Brain microvascular endothelial cell (primary cell): ENCODE data around the gene S100A14.

ENCODE experiments used
- DNase-seq: peaks from one replicate; pipeline ENCODE4 v3.0.0-alpha.2; 2020
- H3K27ac ChIP-seq: fragments of 250-450 bp; sonication (Bioruptor Pico); 2 replicates; pipeline ENCODE4 v1.5.1; 2020; ENCODE audit warnings: mild to moderate bottlenecking, moderate library complexity
- H3K27me3 ChIP-seq: fragments of 250-450 bp; sonication (Bioruptor Pico); replicated peaks from 2 replicates; pipeline ENCODE4 v1.5.1; 2020; ENCODE audit warnings: mild to moderate bottlenecking
- H3K36me3 ChIP-seq: fragments of 250-450 bp; sonication (Bioruptor Pico); replicated peaks from 2 replicates; pipeline ENCODE4 v1.5.1; 2020; ENCODE audit warnings: mild to moderate bottlenecking
- H3K4me3 ChIP-seq: 2 replicates; pipeline ENCODE4 v1.5.1; 2011; ENCODE audit warnings: low read depth, mild to moderate bottlenecking, control low read depth, low read length, moderate library complexity
- in situ Hi-C: cut with HindIII; loops from 2 replicates; pipeline ENCODE4 v1.10.0; 2017; ENCODE audit warnings: low sequenced_read_pairs, low pct_ligation_motif_present
- TF ChIP-seq, protein P1 (sequence below): IDR thresholded peaks from 2 replicates; pipeline ENCODE4 v1.5.1; 2011; ENCODE audit warnings: low read depth, mild to moderate bottlenecking, moderate library complexity, low read length, control low read depth, inconsistent platforms; ENCODE audit errors: missing control alignments

S100A14 gene

DNA sequence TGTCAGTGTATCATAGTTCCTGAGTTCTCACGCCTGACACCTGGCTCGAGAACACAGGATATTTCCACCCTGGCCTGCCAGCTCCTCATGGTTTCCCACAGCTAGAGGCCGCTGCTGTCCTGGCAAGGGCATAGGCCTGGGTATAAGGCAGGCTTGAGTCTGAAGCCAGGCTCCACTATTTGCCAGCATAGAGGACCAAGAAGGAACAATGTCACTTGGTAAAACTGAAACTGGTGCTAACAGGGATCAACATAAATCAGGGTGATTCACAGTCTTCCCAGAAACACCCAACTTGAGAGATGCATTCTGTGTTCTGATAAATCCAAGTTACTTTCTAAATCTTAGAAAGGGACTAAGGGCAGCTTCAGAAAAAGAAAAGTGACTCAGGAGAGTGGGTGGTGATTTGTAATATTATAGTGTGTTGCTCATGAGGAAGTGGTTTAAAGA lies 43.5 kb downstream of the S100A14 start:
- TF ChIP-seq, protein P1, sequence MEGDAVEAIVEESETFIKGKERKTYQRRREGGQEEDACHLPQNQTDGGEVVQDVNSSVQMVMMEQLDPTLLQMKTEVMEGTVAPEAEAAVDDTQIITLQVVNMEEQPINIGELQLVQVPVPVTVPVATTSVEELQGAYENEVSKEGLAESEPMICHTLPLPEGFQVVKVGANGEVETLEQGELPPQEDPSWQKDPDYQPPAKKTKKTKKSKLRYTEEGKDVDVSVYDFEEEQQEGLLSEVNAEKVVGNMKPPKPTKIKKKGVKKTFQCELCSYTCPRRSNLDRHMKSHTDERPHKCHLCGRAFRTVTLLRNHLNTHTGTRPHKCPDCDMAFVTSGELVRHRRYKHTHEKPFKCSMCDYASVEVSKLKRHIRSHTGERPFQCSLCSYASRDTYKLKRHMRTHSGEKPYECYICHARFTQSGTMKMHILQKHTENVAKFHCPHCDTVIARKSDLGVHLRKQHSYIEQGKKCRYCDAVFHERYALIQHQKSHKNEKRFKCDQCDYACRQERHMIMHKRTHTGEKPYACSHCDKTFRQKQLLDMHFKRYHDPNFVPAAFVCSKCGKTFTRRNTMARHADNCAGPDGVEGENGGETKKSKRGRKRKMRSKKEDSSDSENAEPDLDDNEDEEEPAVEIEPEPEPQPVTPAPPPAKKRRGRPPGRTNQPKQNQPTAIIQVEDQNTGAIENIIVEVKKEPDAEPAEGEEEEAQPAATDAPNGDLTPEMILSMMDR = peak; percentile 94
- in situ Hi-C loops = no loop called here
- H3K27ac ChIP-seq = peak overlapping the region; percentile 56
- peak; percentile 74 for DNase-seq
- no peak overlapping the region for H3K4me3 ChIP-seq
- H3K36me3 ChIP-seq = no peaks in the 10 kb centered on the region
- no peaks in the 10 kb centered on the region for H3K27me3 ChIP-seq

- Histone ChIP-seq H3K27ac (no peak overlapping the region), H3K4me3 (no peak overlapping the region), H3K27me3 (no peaks in the 10 kb centered on the region), H3K36me3 (no peaks in the 10 kb centered on the region)
- in situ Hi-C loops = no loop called here
- no peak for DNase-seq
- TF ChIP-seq, protein P1 = no peak
Observed at GRCh38 chr1:153571706-153572105, 44.4 kb downstream of the S100A14 start.

DNA sequence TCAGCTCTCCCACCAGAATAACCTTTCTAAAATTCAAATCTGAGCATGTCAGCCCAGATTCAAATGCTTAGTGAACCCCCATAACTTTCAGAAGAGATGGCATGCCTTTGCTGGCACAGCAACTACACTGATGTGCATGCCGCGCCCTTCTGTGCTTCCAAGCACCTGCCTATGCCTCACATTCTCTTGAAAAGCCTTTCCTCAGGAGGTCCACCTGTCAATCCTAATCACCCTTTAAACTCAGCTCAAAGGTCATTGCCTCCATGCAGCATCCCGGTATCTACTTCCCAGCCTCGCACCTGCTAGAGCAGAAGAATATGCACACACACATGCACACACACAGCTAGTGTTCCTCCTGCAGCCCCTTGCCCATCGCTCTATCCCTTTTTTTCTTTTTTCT lies 45.3 kb downstream of the S100A14 start:
- H3K27ac ChIP-seq = no peak overlapping the region
- H3K27me3 ChIP-seq = no peaks in the 10 kb centered on the region
- TF ChIP-seq, protein P1 = no peak
- no peak for DNase-seq
- no peaks in the 10 kb centered on the region for H3K36me3 ChIP-seq
- H3K4me3 ChIP-seq = no peak overlapping the region
- in situ Hi-C loops = no loop called here

- Histone ChIP-seq H3K27ac (no peak overlapping the region), H3K4me3 (no peak overlapping the region), H3K36me3 (no peaks in the 10 kb centered on the region), H3K27me3 (no peaks in the 10 kb centered on the region)
- in situ Hi-C loops = no loop called here
- TF ChIP-seq, protein P1 = no peak
- DNase-seq = no peak
Observed at GRCh38 chr1:153569465-153569864, 46.7 kb downstream of the S100A14 start.

DNA sequence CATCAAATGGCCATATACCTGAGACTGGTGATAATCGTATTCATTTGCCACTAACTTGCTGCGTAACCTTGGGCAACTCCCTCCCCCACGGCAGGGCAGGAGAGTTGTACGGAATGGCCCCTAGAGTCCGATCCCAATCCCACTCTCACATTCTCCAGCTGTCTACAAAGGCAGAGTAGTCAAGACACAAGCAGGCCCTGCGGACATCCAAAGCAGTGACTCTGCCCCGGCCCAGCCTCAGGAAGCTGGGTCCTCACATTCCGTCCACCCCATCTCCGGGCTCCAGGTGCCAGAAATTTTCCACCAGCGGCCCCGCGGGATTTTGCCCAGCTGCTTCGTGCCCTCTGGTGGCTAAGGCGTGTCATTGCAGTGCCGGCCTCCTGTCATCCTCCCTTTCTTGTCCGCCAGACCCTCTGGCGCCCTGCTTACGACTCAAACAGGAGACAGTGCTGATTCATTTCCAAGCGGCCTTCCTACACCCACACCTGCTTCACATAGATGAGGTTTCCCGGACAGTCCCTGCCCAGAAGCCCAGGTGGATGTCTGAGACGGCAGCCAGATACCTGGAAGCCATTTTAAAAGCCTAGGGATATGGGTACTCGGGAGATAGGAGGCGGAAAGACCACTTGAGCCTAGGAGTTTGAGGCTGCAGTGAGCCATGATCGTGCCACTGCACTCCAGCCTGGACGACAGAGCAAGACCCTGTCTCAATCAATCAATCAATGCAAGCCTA lies 47.6 kb downstream of the S100A14 start:
- TF ChIP-seq, protein P1 = peak; percentile 99
- Histone ChIP-seq H3K27ac (peak overlapping the region; percentile 97), H3K27me3 (no peaks in the 10 kb centered on the region), H3K36me3 (no peaks in the 10 kb centered on the region), H3K4me3 (peak overlapping the region; percentile 9)
- DNase-seq = peak; percentile 82
- in situ Hi-C loops = no loop called here
